Activated CD4-positive, alpha-beta T cell treated with anti-CD3 and anti-CD28 coated beads for 1 hour (primary cell): Measurements from ENCODE around the gene PRKN.
"Not testable (repeated sequence)": the region's sequence is repeated elsewhere in the genome, so short reads cannot be mapped to it uniquely, and the experiment has no call there.

Source experiments
- DNase-seq: peaks from one replicate; pipeline ENCODE4 v3.0.0-alpha.2; 2020

The PRKN gene

DNA sequence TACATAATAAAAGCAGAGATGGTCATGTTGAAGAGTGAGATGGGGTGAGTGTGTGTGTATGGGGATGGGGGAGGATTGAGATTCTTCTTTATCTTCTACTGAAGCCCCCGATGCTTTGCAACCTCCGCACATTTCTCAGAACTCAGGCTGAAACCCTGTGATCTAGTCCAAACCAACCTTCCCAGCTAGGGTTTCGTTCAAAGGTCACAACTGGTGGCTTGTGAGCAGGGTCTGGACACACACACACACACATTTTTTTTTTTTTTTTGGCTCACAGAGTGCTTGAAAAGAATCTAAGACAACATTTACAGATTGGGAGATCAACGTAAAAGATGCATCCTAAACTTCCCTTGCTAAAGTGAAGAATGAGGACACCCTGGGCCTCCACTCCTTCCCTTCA, 1228.7 kb downstream of the PRKN start:
- DNase-seq, result no peak

DNA sequence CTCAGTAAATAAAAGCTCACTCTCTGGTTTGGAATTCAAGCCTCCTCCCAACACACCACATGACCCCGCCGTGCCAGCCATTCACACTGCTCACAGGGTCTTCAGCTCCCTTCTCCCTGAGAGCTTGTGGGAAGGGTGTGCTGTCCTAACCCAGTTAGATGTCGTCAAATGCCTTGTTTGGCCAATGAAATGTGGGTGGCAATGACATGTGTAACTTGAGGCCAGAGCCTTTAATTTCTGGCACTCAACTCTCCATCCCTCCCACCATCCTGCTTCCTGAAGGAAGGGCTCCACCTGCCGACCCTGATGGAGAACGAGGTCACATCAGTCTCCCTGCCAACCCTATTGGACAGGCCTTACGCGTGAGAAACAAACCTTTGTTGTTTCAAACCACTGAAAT, 1229.2 kb downstream of the PRKN start:
- DNase-seq, result no peak

DNA sequence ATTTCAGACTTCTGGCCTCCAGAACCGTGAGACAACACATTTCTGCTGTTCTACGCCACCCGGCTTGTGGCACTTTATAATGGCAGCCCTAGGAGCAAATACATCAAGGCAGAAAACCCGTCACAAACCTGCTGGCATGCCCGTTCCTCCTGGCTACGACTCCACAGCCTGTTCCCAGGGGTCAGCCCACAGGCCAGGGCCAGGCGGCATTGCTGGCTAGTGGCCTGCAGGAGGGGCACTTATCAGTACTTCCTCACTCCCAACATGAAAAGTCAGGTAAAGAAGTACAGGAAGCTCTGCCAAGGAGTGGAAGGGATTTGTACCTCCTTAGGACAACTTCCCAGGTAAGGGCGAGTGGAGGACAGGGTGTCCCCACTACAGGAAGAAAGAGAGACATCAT, 1230.6 kb downstream of the PRKN start:
- no peak for DNase-seq

DNA sequence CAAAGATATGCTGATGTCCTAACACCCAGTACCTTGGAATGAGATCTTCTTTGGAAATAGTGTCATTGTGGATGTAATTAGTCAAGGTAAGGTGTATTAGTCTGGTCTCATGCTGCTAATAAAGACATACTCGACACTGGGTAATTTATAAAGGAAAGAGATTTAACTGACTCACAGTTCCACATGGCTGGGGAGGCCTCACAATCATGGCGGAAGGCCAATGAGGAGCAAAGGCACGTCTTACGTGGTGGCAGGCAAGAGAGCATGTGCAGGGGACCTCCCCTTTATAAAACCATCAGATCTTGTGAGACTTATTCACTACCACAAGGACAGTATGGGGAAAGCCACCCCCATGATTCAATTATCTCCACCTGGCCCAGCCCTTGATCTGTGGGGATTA, 1231.3 kb downstream of the PRKN start:
- DNase-seq, result not testable (repeated sequence)

DNA sequence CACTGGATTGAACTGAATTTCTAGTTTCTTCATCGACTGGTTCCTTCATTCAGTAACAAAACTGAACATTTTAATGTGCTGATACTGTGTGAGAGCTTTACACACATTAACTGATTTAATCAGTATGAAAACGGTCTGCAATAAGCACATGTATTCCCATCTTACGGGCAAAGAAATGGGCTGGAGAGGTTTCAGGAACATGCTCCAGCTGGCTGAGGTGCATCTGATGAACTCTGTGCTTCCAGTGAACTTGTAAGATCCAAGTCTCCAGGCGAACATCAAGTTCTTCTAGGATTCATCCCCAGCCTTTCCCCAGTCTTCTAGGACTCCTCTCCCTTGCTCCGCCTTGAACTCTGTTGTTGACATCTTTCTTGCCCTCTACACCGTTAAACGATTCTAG, 1233.0 kb downstream of the PRKN start:
- no peak for DNase-seq

DNA sequence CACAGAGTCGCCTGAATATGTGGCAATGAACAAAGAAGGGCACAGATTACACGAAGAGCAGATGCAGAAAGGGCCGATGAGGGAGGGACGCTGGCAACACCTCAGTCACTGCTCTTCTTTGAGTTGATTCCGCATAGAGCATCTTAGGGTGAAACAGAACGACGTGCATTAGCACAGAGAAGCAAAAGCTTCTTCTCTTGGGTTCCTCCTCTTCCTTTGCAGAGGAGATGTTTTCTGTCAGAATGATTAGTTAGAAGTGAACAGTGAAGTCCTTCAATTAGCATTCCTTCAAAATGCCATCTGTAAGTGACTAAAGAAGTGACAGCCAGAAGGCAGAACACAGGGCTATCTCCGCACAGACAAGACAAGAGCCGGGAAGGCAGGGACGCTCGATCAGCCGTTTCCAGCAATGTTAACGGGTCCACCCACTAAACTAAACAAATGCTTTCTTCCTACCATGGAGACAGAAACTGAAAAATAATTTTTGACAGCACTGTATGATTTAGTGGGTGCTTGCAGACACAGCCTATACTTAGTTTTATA, 1233.9 kb downstream of the PRKN start:
- no peak for DNase-seq

DNA sequence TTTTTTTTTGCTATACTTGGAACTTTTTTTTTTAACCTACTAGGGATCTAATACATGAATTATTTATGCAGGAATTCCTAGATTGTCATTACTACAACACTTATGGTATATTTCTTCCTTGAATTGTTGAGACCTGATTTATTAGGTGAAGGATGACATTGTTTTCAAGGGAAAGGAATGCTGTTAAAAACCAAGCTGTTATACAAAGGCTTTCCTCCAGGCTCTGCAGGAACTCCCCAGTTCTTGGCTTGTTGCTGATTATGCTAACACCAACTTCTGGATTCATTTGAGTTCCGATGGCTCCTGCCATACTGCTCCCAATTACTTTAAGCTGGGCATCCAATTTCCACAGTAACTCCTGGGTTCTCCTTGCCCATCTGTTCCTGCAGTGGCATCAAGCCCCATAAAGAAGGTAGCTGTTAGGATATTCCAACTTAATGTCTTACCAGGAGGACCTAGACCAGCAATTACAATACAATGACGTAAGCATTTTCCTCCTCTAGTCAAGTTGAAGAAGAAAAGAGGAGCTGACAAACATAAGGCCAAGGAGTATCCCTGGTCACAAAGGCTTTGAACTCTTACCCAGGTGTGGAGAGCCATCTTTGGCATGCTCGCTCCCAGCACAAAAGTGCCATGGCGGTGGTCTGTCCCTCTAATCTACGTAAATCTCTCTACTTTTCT, 1237.8 kb downstream of the PRKN start:
- no peak for DNase-seq

DNA sequence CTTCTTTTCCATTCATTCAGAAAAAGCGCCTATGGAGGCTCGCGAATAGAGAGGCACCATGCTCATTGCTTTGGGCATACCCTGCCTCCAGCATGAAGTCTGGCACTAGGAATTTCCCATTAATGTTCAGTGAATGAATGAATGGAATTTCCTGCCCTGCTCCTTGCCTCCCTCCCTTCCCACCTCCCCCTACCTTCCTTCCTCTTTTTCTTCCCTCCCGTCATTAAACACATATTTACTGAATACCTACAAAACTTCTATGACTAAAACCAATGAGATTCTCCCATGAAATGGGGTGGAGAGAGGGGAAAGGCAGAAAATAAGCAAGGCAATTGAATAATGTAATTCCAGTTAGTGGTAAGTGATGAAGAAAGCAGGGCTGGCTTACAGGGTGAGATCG, 1239.9 kb downstream of the PRKN start:
- DNase-seq, result no peak

DNA sequence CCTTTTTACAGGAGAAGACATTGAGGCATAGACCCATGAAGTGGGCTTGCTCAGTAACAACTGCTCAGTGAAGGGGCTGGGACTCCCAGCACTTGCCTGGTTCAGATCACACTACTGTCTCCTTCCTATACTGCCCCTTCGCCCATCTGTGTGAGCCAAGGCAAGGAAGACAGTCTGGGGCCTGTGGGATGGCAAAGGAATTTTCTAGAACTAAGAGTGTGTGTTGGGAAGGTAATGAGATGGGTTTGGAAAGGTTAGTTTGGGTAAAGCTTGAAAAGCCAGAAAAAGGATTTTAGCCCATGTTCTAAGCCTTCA, 1240.4 kb downstream of the PRKN start:
- DNase-seq, result no peak

DNA sequence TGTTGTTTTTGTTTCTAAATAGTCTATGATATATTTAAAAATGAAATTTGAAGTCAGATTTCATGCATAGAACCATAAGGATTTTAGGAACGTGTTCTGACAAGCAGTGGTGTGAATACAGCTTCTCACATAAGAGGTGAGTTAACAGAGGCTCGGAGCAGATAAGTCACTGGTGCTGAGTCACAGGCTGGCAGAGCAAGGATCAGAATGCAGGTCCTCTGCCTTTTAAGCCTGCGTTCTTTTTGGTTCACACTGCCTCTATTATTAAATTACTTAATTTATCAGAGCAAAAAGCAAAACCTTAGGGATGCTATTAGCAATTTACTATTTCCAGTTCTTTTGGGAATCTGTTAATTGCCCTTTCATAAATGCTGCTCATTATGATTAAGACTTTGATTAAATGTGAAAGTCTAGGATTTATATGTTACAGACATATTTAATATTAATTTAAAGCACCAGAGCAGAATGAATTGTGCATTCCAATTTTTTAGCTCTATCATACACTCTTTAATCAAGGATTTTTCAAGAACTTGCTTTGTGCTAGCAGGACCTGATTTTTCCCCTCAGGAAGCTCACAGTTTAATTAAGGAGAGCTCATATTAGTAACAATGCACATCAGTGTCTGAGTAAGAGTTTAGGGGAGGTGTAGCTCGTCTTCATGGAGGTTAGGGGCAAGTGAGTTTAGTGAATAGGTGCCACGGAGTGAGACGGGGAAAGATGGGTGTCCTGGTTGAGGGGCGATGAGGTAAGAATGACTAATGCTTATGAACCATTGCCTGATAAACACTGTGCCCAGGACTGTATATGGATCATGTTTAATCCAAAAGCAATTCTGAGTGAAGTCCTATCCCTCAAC, 1241.0 kb downstream of the PRKN start:
- DNase-seq, result no peak

DNA sequence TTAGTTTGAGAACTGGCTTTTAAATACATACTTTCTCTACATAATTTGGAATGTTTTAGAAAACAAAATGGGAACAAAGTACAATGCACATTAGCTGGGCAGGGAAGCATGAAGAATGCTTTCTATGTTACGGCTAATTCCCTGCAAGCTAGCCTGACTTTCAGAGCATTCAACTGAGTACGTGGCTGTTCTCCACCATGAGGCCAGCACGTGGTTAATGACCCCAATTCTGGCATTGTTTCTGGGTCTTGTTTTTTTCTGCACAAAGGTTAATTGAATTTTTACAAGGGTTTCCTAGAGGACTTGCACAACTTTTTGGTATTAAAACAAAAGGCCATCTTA, 1245.1 kb downstream of the PRKN start:
- no peak for DNase-seq

DNA sequence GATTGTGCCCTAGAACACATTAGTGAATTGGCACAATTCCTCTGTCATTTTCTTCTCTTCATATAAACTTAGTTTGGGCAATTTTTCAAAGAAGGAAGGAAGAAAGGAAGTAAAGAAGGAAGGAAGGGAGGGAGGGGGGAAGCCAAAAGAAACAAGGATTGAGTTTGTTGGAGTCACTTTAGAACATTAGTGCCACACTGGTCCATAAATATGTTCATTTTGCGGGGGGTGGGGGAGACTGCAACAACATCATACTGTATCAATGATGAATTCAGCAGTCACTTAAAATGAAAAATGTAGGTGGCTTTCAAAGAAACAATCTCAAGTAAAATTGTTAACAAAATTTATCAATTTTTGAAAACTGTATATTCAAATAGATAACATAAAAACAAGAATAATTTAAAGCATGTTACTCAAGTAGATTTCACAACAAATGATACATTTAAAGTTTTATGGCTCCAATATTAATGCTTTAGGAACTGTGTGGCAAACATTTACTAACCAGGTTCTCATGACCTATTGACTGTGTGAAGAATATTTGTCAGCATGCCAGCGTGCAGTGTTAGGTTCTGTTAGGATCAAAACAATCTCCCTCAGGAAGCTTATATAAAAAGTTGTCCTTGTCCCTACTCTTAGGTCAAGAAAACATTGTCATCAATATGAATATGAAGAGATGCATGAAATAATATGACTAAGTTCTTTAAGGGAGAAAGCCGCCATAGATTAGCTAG, 1245.6 kb downstream of the PRKN start:
- no peak for DNase-seq

DNA sequence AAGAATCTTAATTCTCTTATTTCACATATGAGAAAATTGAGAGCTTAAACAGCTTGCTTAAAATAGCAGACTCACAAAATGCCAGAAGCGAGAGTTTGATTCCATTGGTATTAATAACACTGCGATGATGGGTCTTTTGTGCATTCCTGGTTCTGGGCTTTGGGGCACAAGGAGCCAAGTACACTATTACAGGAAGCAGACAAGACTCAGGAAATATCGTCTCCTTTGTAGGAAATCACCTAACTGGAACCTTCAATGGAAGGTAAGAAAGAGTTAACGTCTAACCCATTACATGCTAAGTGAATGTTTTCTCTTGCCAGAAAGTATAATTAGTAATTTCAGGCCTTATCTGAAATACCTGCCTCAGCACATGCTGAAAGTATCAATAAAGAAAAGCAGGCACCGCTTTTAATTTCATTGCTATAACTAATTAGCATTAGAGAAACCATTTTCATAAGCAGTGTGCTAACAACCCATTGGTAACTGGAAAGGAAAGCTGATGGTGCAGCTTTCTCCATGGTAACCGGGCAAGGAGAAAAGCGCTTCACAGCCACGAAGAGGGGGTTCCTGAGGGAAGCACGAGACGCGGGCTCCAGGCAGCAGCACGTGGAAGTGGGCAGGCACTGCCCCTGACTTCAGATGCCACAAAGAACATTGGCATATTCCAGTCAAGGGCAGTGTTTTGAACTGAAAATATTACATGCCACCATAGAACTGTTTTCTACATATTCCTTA, 1247.0 kb downstream of the PRKN start:
- no peak for DNase-seq

DNA sequence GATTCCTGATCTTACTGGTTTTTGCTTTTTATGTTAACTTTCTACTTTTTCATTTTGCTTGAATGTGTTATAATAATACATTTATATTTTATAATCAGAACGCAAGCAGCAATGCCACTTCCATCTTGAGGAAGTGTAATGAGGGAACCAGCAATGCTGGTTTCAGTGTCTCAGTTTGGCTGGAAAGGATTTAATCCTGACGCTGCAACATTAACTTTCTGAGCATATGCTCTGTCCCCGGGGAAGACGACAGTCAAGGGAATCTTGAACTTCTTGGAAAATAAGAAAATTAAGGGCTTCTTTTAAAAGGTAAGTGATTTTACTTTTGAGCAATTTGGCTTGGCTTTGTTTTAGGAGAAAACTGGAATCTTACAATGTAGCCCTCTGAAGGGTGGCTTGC, 1248.2 kb downstream of the PRKN start:
- DNase-seq, result no peak

DNA sequence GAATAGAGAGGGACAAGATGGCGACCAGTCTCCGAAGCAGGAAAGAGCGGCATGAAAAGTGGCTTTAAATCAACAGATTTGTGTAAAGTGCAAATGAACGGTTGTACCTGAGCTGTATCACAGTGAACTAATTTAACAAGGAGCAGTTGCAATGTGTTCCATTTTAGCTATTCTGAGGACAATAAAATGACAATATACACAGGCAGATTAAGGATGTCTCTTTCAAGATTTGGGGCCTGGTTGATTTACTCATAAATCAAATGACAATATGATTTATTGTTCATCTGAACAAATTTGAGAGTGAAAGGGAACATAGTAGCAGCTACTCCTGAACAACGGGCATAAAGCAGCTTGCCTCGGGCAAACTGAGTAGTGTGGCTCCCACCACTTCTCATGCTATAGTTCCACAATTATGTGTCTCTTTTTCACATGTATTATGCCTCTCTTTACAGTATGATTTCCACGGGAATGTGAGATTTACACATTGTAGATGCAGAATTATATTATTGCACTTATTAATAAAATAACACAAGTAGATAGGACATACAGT, 1249.6 kb downstream of the PRKN start:
- no peak for DNase-seq

DNA sequence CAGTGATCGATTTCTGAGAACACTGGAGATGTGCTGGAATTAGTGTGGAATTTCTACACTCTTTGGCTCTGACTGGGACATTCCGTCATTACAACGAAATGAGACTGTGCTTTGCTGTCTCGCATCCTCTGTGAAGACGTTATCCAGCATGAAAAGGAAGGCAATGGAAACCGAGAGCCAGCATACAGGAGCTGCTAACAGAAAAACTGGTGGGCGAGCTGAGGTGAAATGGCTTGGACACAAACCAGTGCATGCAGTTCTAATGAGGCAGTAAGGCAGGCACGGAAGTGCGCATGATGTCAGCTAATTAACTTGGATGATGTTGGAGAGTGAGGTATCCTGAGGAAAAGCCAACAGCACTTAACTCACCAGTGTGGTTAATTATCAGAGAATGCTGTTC, 1250.9 kb downstream of the PRKN start:
- DNase-seq, result no peak

DNA sequence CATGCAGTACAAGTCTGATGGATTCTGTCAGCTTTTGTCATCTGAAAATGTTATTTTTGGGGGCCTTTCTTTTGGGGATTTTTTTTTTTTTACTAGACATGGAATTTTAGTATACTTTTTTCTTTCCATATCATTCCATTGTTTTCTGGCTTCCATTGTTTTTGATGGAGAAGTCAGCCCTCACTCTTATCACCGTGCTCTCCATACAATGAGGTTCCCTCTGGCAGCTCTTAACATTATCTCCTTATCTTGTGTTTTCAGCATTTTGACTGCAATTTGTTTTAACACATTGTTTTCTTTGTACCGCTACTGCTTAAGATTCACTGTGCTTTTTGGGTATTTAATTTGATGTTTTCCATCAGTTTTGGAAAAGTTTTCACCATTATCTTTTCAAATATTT, 1262.2 kb downstream of the PRKN start:
- DNase-seq, result no peak

DNA sequence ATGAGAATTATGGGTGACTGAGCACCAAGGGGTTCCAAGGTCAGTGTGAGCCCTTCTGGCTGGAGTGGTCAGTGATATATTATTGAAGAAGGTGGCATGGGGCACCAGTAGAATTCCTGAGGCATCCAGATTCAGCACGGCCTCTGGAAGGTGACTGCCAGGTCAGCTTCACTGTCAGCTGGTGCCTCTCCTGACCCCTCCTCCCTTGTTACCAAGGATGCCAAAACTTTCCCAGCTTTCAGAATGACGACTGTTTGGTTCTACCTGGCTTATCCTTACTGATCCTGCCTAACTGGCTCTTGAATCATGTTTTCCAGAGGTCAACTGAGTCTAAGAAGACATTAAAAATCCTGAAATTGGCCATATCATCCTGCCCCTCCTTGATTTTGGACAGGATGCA, 1264.5 kb downstream of the PRKN start:
- no peak for DNase-seq

DNA sequence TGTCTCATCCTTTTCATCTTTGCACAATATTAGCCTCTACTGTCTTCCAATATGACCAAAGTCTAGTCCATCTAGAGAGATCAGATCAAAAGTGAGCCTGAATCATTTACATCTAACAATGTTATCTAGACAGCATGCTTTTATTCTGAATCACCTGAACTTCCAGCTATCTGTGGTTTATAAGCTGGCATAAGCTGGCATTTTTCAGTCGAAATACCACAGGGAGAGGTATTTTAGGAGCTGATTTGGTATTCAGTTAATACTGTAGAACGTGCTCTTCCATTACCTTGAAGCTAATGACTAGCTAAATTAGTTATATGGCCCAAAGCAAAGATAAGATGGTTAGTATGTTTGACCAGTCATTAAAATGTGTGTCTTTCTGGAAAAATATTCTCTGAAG, 1265.4 kb downstream of the PRKN start:
- DNase-seq, result no peak

DNA sequence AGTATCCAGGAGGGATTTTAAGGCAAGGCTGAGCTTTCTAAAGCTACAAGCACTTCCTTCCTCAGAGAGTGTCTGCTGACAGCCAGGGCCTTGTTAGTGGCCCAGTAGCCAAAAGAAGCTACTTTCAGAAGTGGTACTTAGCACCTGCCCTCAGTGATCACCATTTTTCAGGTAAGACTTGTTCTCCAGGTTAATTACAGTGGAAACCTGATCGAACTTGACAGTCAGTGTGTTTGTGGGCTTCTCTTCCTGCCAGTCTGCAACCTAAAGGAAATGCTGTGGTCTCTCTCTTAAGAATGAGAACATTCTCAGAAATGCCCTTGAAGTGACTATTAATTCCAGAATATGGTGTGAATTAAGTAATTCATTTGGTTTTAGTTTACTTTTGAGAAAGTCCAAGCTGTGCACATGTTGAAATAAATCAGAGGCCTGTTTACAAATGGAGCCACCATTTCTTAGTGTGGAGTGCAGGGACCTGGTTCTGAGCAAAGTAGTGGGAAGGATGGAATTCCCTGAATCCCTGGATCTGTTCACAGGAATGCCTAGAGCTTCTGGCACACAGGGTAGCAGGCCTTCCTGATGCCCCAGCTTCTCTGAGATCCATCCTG, 1268.5 kb downstream of the PRKN start:
- DNase-seq, result no peak

DNA sequence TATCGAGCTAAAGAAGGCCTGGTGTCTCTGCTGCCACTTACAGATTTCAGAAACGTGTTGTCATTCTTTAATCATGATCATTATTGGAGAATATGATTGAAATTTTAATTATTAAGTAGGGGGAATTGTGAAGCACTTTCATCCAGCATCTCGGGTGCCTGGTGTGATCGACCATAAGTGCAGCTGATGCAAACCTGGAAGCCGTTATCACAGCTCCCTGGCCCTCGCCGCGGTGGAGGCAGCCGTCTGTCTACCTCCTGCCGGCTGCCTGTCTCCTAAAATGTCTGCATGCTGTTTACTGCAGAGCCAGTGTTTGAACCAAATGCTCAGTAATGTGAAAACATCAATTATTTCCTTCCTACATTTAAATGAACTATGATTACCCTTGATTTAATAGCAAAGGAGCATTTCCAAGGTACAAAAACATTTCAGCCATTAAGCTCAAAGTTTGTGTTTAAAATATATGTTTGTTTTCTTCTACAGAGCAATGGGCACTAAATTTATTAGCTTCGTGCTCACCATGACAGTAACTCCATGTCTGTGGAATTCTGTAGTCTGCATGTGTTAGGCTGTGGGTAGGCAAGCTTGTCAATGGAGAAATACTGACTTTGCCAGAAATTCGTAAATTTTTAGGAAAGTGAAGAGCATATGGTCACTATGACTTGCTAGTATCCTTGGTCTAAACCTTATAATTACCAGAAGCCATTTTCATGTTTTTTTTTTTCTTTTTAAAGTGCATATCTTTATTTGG, 1269.2 kb downstream of the PRKN start:
- no peak for DNase-seq

DNA sequence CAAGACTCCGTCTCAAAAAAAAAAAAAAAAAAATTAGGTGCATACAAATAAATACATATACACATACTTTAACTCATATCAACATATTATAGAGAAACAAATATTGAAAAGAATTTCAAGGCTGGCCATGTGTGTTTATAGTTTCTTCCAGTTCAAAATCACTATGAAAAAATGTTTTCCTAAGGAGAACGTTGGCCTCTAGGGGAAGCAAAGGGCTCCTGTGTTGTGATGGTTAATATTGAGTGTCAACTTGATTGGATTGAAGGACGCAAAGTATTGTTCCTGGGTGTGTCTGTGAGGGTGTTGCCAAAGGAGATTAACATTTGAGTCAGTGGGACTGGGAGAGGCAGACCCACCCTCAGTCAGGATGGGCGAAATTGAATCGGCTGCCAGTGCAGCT, 1271.7 kb downstream of the PRKN start:
- no peak for DNase-seq
